Left renal pelvis (tissue), 4 donors: ENCODE data around the gene DXO. TPM values are rescaled to one million over a fixed set of nuclear protein-coding genes. Genes with fewer than 3 reads are reported as not detected.

Experiments
- DNase-seq, 4 donors: peaks; one replicate each; pipeline ENCODE4 v3.0.0-alpha.2; 2013; ENCODE audit warnings: low read depth in 4 of 4, low spot score in 3 of 4
- polyA plus RNA-seq, 4 donors: library from polyadenylated mRNA; unstranded; fragments of 120-200 nt; gene quantifications; one replicate each; pipeline ENCODE4 v1.2.1, GENCODE V29; 2013; ENCODE audit not compliant: insufficient read length in 4 of 4

Gene DXO
- polyA plus RNA-seq, 4 donors: 22.6 to 37.5 (median 30.1) TPM

DNA sequence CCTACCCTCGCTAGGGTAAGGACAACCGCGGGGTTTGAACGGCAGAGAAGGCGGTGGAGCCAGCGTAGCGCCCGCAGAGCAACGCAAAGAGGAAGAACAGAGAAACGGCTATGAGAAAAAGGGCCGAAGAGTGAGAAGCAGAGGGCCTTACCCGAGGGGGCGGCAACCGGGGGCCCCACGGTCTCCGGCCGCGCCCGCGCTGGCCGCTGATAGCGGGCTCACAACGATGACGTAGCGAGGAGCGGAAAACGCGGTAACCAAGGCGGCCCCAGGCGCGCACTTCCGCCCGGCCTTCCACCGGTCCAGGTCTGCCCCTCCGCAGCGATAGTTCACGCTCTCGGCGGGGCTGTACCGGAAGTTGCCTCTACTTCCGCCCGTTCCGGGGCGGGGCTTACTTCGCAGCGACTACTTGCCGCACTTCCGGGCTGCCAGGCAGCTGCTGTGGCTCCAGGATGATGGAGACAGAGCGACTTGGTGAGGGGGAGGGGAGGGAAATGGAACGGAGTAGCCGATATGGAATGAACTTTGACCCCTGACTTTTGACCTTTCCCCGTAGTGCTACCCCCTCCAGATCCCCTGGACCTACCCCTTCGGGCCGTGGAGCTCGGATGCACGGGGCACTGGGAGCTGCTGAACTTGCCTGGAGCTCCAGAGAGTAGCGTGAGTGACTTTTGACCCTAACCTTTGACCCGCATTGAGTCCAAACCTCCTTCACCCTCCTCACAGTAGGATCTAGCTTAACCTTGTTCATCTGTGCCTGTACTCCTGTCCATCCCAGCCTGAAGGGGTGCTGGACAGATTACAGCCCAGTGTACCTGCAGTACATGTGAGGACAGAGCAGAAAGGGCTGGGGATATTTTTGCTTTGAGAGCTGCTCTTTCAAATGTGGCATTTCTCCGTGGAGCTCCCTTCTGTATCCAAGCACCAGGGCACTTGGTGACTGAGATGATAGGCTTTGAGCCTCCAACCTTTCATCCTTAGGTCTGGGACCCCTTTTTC, 12.9 kb downstream of the DXO start, which contains the start of the genes NELFE and SKIC2:
Gene NELFE (minus strand): TSS at position 231 of the 999 bp plus-strand sequence. CDS start 525 bp downstream, outside the sequence.
Gene SKIC2 (plus strand): TSS at position 435 of the 999 bp plus-strand sequence. CDS start 18 bp downstream, at position 453.
- peak; percentile 94 to 96 (median 96) for DNase-seq

DNA sequence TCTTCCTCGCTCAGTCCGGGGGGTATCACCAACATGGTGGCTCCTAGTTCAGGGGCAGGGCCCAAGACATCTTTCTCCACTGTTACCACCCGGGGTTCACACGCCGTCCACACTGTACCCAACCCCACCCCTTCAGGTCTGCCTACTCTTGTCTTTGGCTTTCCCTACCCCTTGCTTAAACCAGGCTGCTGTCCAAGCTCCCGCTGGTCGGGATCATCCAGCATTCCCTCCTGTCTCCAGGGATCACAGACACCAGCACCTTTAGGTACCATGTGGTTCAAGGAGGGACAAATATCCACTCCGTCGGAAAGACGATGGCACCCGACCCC, 13.6 kb downstream of the DXO start:
- DNase-seq: no peak

DNA sequence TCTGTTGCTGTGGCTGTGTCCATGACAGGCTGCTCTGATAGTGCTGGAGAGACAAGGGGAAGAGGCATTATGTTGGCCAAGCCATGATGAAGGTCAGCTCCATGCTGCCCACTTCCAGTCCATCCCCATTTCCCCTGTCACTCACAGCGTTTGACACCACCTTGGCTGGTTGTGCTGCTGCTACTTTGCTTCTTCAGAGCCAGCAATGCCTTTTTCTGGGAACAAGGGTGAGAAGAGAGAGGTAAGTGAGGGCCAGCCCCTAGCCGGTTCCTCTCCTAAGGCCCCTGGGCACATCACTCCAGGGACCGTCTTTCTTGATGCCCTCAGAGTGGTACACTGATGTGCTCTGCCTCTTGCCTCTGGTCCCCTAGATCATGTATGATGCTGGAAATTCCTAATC, 15.1 kb downstream of the DXO start:
- no peak for DNase-seq

DNA sequence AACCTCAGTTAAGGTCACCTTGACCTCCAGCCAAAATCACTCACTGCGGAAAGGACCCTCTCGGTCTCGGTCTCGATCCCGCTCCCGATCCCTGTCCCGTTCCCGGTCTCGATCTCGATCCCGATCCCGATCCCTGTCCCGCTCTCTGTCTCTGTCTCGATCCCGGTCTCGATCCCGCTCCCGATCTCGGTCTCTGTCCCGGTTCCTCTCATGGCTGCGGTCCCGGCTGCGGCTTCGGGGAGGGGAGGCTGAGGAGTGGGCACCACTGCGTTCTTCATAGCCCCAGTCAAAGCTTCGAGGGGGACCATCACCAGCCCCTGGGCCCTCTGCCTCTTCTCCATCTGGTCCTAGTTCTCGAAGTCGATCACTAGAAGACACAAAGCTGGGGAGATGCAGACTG, 17.4 kb downstream of the DXO start:
- no peak for DNase-seq

DNA sequence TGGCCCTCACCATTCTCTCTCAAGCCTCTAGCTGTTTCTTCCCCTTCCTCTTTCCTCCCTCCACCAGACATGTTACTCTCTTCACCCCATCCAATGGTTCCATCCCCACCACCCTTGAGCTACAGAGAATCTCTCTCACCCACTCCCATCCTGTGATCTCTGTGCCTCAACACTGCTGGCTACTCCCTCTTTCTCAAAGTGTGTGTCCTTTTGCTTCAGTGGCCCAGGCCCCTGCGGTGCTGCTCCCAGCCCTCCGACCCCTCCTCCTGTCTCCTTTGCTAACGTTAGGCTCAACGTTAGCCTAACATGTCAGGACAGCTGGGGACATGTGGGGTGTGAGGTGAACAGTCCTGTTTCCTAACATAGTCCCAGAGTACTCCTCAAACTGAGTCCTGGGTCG, 19.0 kb downstream of the DXO start:
- no peak for DNase-seq

DNA sequence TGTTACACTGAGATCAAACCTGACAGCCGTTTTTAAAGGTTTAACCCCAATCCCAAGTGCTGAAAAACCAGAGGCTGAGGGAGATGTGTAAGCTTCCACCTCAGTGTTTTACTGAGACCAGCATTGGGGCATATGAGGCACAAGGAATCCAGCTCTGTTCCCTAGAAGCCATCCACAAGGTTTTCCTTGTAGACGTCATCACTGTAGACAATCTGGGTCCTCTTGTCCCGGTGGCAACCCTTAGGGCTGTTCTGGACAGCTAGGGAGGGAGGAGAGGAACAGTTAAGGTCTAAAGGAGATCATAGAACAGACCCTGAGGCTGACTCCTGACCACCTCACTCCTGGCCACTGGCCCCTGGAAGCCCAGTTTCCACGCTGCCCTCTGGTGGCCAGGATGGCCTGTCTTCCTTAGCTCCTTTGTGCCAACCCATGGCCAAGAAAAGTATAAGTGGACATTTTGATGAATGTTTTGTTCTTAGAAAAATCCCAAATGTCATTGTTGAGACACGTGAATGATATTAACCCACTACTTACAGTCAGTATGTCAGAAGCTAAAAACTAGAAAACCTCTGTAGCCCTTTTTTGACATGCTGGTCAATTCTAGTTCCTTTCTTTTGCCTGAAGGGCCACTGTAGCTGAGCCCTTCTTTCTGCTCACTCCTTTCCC, 19.7 kb downstream of the DXO start:
- DNase-seq: no peak

DNA sequence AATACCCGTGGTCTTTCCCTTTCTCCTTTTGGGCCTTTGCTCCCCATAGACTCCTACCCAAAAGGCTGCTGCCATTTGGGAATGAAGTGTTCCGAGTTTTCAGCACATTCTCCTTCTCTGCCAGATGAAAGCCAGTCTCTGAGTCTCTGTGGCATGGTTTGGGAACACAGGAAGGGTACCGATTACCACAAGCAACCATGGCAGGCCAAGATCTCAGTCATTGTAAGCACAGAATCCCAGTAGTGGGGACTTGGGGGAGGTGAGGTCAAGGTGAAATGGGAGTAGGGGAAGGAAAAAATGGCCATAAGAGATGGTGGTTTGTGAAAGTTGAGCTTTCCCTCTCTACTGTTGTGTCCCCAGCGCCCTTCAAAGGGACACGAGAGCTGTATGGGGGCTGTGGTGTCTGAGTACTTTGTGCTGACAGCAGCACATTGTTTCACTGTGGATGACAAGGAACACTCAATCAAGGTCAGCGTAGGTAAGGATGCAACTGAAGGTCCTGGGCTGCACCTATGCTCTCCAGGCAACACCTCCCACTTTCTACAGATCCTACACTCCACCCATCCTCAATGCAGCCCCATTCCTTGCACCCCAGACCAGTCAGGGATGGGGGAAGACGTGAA, 21.9 kb downstream of the DXO start:
- no peak for DNase-seq

DNA sequence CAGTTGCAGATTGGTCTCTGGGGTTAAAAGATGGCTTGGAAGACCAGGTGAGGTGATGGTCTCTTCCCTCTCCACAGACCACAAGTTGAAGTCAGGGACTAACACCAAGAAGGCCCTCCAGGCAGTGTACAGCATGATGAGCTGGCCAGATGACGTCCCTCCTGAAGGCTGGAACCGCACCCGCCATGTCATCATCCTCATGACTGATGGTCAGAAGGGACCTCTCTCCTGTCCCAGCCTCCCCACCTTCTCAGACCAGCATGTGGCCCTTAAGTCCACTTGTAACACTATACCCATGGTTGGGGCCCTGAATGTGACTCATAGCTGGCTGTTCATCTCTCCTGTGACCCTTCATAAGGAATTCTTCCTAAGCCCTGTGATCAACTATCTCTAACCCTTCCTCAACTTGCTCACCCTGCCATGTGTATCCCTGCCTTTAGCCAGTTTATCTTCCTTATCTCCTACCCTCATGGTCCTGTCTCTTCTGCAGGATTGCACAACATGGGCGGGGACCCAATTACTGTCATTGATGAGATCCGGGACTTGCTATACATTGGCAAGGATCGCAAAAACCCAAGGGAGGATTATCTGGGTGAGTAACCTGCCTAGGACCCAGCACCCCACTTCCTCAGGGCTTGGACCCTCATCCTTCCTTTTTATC, 23.1 kb downstream of the DXO start:
- no peak for DNase-seq

DNA sequence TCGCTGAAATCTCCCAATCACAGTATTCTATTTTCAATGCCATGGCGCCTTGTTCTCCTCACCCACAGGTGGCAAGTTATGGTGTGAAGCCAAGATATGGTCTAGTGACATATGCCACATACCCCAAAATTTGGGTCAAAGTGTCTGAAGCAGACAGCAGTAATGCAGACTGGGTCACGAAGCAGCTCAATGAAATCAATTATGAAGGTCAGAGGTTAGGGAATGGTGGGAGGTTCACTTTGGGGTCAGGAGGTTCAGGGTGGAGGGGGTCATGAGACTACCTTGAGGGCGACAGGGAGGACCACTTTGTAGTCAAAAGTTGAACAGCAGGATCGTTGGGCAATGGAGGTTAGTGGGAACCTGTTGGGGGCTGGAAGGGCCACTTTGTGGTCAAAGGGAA, 23.6 kb downstream of the DXO start:
- DNase-seq: no peak

DNA sequence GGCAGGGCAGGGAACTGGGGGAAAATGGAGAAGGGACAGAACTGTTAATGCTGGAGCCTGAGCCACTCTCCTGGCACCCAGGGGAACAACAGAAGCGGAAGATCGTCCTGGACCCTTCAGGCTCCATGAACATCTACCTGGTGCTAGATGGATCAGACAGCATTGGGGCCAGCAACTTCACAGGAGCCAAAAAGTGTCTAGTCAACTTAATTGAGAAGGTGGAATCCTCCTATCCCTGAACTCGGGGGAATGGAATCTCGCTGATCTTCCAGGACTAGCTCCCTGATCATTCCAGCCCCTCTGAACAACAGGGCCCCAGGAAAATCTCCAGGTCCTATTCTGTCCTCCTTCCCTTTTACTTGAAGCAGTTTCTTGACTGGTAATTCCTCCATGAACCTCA, 24.1 kb downstream of the DXO start:
- DNase-seq: no peak

DNA sequence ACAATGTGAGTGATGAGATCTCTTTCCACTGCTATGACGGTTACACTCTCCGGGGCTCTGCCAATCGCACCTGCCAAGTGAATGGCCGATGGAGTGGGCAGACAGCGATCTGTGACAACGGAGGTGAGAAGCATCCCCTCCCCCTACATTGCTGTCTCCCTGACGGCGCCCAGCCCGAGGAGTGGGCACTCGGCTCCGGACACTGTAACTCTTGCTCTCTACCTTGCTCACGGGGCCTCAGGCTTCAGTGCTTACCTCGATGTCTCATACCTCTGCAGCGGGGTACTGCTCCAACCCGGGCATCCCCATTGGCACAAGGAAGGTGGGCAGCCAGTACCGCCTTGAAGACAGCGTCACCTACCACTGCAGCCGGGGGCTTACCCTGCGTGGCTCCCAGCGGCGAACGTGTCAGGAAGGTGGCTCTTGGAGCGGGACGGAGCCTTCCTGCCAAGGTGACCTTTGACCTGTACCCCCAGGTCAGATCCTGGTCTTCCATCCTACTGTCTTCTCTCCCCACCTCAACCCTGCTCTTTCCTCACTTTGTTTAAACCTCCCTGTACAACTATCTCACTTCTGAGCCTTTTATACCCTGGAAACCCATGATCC, 24.8 kb downstream of the DXO start:
- DNase-seq: no peak

DNA sequence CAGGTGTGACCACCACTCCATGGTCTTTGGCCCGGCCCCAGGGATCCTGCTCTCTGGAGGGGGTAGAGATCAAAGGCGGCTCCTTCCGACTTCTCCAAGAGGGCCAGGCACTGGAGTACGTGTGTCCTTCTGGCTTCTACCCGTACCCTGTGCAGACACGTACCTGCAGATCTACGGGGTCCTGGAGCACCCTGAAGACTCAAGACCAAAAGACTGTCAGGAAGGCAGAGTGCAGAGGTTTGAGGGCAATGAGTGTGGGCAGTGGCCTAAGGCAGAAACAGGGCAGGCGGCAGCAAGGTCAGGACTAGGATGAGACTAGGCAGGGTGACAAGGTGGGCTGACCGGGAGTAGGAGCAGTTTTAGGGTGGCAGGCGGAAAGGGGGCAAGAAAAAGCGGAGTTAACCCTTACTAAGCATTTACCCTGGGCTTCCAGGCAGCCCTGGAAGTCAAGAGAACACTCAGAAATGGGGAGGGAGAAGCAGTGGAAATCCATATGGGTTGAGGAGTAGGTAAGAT, 25.5 kb downstream of the DXO start:
- DNase-seq: no peak

DNA sequence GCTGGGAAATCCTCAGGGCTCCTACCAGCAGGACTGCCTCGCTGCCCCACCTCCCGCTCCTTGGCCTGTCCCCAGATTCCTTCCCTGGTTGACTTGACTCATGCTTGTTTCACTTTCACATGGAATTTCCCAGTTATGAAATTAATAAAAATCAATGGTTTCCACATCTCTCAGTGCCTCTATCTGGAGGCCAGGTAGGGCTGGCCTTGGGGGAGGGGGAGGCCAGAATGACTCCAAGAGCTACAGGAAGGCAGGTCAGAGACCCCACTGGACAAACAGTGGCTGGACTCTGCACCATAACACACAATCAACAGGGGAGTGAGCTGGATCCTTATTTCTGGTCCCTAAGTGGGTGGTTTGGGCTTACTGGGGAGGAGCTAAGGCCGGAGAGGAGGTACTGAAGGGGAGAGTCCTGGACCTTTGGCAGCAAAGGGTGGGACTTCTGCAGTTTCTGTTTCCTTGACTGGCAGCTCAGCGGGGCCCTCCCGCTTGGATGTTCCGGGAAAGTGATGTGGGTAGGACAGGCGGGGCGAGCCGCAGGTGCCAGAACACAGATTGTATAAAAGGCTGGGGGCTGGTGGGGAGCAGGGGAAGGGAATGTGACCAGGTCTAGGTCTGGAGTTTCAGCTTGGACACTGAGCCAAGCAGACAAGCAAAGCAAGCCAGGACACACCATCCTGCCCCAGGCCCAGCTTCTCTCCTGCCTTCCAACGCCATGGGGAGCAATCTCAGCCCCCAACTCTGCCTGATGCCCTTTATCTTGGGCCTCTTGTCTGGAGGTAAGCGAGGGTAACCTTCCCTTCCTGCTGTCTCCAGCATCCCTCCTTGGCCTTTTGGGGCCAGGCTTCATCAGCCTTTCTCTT, 26.2 kb downstream of the DXO start, which contains the start of gene CFB:
Gene CFB (plus strand): TSS at position 589 of the 863 bp plus-strand sequence. CDS start 127 bp downstream, at position 716.
- DNase-seq: no peak

DNA sequence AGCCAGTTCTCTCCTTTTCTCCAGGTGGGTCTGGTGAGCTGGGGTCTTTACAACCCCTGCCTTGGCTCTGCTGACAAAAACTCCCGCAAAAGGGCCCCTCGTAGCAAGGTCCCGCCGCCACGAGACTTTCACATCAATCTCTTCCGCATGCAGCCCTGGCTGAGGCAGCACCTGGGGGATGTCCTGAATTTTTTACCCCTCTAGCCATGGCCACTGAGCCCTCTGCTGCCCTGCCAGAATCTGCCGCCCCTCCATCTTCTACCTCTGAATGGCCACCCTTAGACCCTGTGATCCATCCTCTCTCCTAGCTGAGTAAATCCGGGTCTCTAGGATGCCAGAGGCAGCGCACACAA, 26.8 kb downstream of the DXO start:
- no peak for DNase-seq

DNA sequence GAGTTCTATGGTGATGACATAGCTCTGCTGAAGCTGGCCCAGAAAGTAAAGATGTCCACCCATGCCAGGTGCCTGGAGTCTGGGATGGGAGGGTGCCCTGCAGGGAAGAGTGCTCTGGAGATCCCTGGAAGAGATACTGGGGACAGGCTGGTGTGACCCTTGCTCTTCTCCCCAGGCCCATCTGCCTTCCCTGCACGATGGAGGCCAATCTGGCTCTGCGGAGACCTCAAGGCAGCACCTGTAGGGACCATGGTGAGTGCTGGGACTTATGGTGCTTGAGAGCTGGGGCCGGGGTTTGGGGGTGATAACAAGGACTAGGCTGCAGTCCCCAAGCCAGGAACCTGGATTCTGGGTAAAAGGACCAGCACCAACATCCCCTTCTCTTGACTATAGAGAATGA, 28.2 kb downstream of the DXO start:
- DNase-seq: no peak

DNA sequence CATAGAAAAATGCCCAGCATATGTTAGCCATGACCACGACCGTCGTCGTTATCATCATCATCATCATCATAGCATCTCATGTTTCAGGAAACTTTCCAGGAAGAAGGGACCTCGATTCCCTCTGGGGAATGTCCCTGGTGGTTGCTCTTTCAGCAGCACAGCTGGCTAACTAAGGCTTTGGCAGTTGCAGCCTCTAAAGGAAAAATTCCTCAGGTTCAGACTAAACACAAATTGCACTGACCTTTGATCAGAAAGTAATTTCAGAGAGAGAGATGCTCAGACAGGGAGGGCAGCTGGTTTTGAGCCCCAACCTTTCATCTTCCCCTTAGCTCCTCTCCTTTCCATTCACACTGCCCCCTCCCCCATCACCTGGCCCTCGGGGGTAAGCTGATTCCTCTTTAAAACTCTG, 31.7 kb downstream of the DXO start:
- DNase-seq: no peak

DNA sequence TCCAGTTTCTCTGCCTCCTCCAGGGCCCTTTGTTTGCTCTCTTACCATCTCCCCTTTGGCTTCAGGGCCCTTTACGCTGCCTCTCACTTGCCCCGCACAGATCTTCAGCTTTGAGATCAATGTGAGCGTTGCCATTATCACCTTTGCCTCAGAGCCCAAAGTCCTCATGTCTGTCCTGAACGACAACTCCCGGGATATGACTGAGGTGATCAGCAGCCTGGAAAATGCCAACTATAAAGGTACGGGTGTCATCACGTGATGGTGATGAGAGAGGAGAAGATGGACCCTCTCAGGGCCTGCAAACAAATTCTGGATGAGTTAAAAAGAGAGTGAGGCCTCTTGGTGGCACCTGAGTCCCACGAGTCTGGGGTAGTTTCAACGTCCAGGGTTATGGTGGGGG, 36.1 kb downstream of the DXO start:
- no peak for DNase-seq

DNA sequence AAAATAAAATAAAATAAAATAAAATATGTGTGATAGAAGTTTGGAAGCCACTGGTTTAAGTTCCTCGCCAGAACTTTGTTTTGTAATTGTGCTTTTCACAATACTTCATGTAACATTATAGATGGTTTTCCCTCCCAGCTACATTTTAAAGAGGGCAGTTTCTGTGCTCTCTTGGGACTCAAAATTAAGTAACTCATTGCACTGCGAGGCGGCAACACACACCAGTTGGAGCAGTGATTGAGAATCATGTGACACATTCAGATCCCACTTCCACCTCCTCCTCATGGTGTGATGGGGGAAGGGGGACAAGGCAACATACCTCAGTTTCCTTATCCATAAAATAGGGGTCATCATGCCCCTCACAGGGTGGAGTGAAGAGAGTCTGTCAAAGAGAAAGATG, 36.9 kb downstream of the DXO start:
- DNase-seq: no peak

DNA sequence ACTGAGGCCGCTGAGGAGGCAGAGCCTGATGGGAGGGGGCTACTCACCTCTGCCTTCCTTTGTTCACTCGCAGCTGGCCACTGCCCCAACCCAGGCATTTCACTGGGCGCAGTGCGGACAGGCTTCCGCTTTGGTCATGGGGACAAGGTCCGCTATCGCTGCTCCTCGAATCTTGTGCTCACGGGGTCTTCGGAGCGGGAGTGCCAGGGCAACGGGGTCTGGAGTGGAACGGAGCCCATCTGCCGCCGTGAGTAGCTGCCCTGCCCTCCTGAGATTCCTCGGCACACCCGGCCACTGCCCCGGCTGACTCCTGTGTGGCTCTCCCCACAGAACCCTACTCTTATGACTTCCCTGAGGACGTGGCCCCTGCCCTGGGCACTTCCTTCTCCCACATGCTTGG, 38.4 kb downstream of the DXO start:
- DNase-seq: no peak
